ENCODE measurements around the gene TMEM191C. TPM values are rescaled to one million over a fixed set of nuclear protein-coding genes. Genes with fewer than 3 reads are reported as not detected.
"Not testable (repeated sequence)": the region's sequence is repeated elsewhere in the genome, so short reads cannot be mapped to it uniquely, and the experiment has no call there.

The TMEM191C gene
- polyA plus RNA-seq, 1 experiment, result 2.0 TPM

- DNase-seq (ENCODE audit: low read depth); POLR2A ChIA-PET; CTCF ChIA-PET; H3K36me3 ChIP-seq (ENCODE audit: control insufficient read depth, insufficient read depth, low read length); H3K4me3 ChIP-seq (ENCODE audit: low read depth, low read length); H3K27me3 ChIP-seq (ENCODE audit: control insufficient read depth, insufficient read depth, low read length): not testable (repeated sequence)
Observed at GRCh38 chr22:21442123-21442522, 25.1 kb upstream of the TMEM191C start.

- H3K4me3 ChIP-seq (ENCODE audit: low read depth, low read length); POLR2A ChIA-PET; H3K36me3 ChIP-seq (ENCODE audit: control insufficient read depth, insufficient read depth, low read length); CTCF ChIA-PET; DNase-seq (ENCODE audit: low read depth); H3K27me3 ChIP-seq (ENCODE audit: control insufficient read depth, insufficient read depth, low read length): not testable (repeated sequence)
Observed at GRCh38 chr22:21442646-21443045, 24.5 kb upstream of the TMEM191C start.

GRCh38 chr22:21443057-21443734 is 24.0 kb upstream of the TMEM191C start:
- peaks cover 7% of the 10 kb centered on the region; the same call in 1 of the 2 replicates for H3K36me3 ChIP-seq (ENCODE audit: control insufficient read depth, insufficient read depth, low read length)
- no peak overlapping the region for H3K4me3 ChIP-seq (ENCODE audit: low read depth, low read length)
- CTCF ChIA-PET, result no interaction called here
- TF ChIP-seq CTCF (IDR thresholded peaks at IDR 0.05; ENCODE audit: insufficient read depth, low read depth, low read length), result no peak
- POLR2A ChIA-PET, result no interaction called here
- no peak for DNase-seq (ENCODE audit: low read depth)
- H3K27me3 ChIP-seq (ENCODE audit: control insufficient read depth, insufficient read depth, low read length), result no peaks in the 10 kb centered on the region

- peaks cover 7% of the 10 kb centered on the region; the same call in 1 of the 2 replicates for H3K36me3 ChIP-seq (ENCODE audit: control insufficient read depth, insufficient read depth, low read length)
- no peak overlapping the region for H3K4me3 ChIP-seq (ENCODE audit: low read depth, low read length)
- ChIA-PET CTCF (no interaction called here), POLR2A (no interaction called here)
- no peak for TF ChIP-seq CTCF (IDR thresholded peaks at IDR 0.05; ENCODE audit: insufficient read depth, low read depth, low read length)
- no peak for DNase-seq (ENCODE audit: low read depth)
- H3K27me3 ChIP-seq (ENCODE audit: control insufficient read depth, insufficient read depth, low read length), result no peaks in the 10 kb centered on the region
Observed at GRCh38 chr22:21443735-21444421, 23.3 kb upstream of the TMEM191C start.

- H3K27me3 ChIP-seq (ENCODE audit: control insufficient read depth, insufficient read depth, low read length), result no peaks in the 10 kb centered on the region
- no peak for DNase-seq (ENCODE audit: low read depth)
- H3K36me3 ChIP-seq (ENCODE audit: control insufficient read depth, insufficient read depth, low read length), result peaks cover 7% of the 10 kb centered on the region; the same call in 1 of the 2 replicates
- CTCF ChIA-PET, result no interaction called here
- no peak for TF ChIP-seq CTCF (IDR thresholded peaks at IDR 0.05; ENCODE audit: insufficient read depth, low read depth, low read length)
- no peak overlapping the region for H3K4me3 ChIP-seq (ENCODE audit: low read depth, low read length)
- POLR2A ChIA-PET, result no interaction called here
Observed at GRCh38 chr22:21444701-21445436, 22.3 kb upstream of the TMEM191C start.

- no peak for DNase-seq (ENCODE audit: low read depth)
- Histone ChIP-seq H3K36me3 (ENCODE audit: control insufficient read depth, insufficient read depth, low read length) (peaks cover 7% of the 10 kb centered on the region; the same call in 1 of the 2 replicates), H3K4me3 (ENCODE audit: low read depth, low read length) (no peak overlapping the region), H3K27me3 (ENCODE audit: control insufficient read depth, insufficient read depth, low read length) (no peaks in the 10 kb centered on the region)
- ChIA-PET CTCF (no interaction called here), POLR2A (no interaction called here)
- TF ChIP-seq CTCF (IDR thresholded peaks at IDR 0.05; ENCODE audit: insufficient read depth, low read depth, low read length), result no peak
Observed at GRCh38 chr22:21445437-21446127, 21.6 kb upstream of the TMEM191C start.

Data from BJ (cell line).